HG03439 (cell line): ENCODE measurements around the gene GRHL3.

ENCODE experiments used
- ATAC-seq: cut with Tn5 transposase; IDR thresholded peaks from one replicate; pipeline ENCODE4 v1.9.1; 2021; ENCODE audit warnings: mild to moderate bottlenecking, moderate library complexity; ENCODE audit not compliant: unreplicated experiment

The GRHL3 gene

DNA sequence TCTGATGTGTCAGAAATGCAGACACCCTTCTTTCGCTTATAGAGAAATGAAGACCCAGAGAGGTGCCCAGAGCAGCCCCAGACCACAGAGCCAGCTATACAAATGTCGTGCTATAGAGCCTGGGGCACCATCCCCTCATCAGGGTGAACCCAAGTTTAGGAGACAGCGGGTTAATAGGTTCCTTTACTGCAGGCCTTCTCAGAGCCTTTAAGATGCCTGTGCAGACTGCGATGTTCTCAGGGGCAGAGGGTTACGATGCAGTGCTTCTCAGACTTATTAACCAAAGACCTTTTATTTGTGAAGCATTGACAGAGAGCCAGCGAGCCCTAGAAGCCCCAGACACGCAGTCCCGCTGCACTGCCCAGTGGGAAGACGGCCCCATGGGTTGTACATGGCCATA, 47.5 kb downstream of the GRHL3 start:
- ATAC-seq: no peak

DNA sequence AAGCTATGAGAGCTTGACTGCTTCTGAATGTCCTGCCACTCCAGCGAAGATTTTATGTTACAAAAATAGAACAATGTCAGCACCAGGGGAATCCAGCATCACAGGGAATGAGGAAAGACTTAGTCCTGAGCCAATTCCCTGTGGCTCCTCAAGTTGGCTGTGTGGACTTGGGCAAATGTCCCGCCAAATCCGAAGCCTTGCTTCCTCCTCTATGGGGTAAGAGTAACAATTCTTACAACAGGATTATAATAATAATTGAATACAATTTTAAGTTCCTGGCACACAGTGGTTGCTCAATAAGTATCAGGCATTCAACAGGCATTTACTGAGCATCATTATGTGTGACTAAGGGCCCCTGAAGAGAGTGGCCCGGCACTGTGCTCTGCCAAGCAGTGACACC, 50.0 kb downstream of the GRHL3 start:
- ATAC-seq: no peak

DNA sequence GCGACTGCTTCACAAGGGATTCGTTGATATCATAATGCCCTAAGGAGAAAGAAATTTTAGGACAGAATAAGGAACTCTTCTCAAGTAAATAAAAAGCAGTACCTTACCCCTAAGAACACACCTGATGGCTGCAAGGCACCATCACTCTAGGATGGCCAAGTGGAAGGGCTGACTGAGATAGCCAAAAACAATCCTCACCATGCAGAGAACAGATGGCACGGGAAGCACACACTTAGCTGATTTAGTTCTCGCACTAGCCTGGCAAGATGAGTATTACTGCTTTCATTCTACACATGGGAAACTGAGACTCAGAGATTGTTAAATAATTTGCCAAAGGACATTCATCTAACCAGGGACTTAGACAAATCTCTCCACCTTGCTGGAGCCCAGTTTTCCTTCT, 50.6 kb downstream of the GRHL3 start:
- ATAC-seq: no peak

DNA sequence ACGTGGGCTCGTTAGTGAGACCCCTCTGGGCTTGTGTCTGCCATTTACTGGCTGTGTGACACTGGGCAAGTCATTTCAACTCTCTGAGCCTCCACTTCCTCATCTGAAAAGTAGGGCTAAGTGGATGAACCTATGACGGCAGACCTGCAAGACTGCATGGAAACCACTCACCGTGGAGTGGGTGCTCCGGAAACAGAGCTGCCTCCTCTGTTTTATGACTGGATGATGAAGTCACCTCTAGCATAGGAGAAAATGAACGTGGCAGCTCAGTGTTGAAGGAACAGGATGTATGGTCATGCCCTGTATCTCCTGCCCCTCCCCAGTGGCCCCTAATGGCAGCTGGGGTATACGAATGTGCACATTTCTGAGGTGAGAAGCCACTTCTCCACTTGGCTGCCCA, 53.9 kb downstream of the GRHL3 start:
- ATAC-seq: no peak

DNA sequence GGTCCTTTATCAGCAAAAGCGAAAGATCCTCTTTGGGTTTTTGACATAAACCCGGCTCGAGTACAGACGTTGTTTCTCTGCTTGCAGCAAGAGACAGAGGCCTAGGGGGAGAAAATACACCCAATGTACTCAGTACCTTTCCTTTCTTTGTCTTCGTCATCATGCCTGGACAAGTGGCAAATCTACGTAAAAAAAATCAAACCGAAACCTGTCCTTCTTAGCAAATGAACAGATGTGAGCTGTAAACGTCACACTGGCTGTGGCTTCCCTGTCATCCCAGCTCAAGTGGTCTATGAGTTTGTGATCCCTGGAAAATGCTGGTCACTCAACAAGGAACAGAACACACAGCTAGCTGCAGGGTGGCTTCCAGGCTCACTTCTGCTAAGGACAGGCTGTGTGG, 54.6 kb downstream of the GRHL3 start:
- no peak for ATAC-seq

DNA sequence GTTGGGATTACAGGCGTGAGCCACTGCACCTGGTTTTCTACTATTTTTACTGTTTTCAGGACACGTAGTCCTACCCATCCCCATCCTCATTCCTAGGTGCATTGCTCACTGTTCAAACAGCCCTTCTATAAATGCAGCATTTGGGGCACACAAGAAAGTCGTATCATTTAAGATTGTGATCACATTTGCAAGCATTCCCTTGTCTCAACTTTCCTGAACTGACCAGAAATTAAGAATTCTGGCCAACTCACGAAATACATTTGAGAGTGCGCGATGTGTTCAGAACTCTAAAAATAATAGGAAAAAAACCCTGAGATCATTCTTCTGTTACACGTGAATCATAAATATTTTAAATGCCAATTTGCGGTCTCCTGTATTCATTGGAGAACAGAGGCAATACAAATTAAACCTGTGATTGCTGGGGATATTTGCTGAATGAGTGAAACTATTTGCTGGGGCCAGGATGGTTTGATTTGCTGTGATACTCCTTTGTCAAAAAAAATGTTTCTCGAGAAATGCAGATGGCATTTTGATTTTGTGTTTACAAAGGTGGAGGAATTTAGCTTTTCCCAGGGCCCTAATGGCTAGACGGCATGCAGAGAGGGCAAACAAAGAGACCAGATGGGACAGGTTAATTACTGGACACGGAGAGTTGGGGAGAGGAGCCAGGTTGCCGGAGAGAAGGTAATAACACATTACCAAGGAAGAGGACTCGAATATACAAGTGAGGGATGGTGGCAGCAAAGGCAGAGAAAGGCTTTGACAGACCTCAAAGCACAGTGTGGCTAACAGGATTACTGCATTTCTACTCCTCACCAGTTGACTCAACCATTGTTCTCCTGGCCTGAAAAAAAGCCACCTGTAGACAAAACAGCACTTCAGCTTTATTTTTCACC, 56.0 kb downstream of the GRHL3 start:
- ATAC-seq: no peak

DNA sequence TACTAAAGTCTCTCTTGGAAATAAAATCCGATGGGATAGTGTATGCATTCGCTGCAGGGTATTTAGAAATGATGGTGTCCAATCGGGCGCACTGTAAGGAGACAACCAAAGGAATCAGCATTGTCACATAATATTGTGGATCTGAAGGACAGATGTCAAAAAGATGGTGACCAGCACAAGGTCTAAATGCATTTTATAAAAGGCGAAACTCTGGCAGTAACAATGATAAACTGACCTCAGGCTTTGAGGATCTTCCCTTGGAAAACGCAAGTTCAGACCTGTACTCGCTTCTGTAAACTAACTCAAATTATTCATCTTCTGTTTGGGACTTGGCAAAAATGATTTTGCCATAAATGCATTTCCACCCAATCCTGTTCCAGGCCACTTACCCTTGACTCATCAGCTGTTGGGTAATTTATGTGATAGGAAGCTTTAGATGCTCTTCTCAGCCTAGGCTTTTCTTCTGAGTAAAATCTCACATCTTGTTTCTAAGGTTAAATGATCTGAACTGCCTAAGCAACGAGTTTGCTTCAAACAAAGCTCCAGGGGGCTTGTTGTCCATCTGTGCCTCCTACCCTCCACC, 60.7 kb downstream of the GRHL3 start:
- ATAC-seq: no peak

DNA sequence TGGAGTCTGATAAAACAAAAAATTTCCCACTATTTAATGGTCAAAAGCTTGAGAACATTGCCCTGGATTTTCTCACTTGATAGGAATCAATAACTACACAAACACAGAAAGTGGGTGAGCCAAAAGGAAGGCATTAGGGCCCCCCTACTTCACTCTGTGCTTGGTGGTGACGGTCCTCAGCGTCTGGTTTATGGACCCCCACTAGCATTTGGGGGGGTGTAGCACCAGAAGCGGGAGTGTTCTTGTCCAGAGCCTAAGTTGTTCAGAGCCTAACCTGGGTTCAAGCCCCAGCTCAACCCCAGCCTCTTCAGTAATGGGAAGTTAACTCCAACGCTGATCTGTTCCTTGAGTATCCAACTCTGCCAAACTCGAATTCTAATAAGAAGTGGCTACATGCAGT, 61.4 kb downstream of the GRHL3 start:
- no peak for ATAC-seq

DNA sequence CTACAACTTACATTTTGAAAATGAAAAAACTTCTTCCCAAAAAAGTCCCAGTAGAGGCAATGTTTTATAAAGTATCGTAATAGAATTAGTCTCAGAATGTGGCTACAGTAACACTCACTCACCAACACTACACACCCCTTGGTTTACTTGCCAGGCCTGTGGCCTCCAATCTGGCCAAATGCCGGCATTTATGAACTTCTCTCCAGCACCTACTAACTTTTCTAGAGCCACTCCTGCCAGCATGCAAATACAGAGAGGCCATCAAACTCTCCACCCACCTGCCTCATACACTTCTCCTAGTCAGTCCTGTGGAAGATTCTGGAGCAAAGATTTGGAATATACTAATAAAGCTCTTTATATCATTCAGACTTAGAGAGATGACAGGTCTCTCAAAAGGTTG, 62.1 kb downstream of the GRHL3 start:
- ATAC-seq: no peak

DNA sequence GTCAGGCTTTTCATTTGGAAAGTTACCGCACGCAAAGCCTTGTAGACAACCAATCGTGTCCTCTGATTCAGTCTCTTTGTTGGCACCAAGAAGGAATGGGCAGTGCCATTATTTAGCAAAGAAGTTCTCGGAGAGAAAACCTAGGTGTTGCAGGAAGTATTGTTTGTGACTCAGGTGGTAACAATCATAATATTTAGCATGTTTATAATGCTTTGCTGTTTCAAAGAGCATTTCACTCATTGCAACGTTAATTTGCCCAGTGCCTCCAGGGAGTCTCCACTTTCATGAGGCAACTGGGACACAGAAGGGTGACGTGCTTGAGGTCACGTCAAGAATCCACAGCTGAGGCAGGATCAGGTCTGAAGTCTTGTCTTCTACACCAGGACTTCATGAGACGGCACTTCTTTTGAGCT, 63.0 kb downstream of the GRHL3 start:
- no peak for ATAC-seq

DNA sequence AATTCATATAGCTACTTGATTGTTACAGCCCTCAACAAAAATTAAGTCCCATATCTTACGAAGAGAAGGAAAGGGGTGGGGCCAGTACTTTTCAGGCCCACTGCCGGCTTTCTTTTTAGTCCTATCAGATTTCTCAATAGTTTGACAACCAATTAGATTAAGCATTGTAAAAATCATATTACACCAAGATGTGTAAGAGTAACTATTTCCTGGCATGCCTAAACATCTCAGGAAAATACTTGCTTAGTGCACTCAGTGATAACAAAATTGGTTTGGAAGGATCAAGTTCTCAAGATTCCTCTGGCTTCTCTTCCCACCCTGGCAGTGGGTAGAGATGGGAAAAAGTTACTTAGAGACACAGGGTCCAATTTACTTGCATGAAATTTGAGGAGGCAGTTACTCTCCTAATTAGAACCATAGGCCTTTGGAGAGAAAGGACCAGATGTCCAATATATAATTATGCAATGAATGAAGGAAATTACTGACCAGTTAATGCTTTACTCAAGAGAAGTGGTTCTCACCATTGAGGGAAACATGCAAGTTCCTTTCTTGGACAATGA, 64.3 kb downstream of the GRHL3 start:
- no peak for ATAC-seq

DNA sequence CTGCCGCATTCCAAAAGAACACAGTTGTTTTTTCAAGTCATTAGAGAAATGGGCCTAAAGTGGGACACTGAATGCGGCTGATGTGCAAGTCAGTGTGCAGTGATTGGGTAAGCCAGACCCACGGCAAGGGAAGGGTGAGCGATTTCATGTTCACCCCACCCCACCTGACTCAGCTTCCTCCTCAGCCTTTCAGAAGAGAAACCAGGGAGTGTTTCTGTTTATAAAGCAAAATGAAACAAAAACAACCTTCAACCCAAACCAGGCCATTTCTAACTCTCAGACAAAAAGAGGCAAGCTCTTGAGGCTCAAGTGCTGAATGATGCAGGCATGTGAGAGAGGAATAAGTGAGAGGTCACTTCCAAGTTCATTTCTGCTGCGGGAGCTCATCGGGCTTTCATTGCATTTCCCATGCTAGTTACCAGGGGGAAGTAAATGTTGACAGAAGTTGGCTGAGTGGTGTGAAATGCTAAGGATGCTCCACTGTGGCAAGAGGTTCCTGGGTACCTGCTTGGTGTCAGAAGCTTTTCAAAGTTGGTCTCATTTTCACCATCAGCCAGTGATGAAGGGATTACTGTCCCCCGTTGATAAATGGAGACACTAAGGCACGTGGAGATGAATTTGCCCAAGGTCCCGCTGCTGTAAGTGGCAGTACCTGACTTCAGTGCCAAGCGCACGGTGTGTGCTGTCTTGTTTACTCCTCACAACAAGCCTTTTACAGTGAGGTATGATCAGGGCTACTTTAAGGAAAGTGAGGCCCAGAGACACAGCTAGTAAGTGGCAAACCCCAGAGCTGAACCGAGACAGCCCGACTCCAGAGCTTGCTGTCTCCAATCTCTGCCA, 65.3 kb downstream of the GRHL3 start:
- peak; percentile 53 for ATAC-seq

DNA sequence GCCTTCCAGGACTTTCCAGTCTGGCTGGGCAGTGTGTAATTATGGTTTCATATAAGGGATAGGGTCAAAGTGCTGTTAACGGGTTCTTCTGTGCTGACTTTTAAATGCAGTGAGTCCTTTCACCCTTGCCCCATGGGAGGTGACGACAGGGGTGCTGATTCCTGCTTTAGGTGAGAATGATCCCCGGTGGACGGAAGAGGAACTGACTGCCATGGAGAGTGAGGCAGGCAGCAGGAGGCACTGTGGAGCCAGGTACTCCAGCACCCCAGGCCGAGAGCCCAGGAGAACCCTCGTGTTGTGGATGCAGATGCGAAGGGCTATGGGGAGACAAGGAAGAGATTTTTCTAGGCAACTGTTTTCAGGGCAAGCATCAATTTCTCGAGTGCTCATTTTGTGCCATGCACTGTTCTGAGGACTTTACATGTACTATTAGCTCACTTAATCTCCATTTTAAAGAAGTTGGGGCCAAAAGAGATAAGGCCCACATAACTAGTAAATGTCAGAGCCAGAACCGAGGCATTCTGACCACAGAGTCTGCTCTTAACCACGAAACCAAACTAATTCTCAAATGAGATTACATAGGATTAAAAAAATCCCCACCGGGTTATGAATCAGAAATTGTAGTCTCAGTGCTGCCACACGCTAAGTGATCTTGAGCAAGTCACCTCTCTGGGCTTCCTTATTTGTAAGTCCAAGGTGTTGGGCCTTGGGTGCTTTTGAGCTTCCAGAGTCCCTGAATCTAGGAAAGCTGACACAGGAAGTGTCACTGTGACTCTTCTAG, 66.2 kb downstream of the GRHL3 start:
- no peak for ATAC-seq

DNA sequence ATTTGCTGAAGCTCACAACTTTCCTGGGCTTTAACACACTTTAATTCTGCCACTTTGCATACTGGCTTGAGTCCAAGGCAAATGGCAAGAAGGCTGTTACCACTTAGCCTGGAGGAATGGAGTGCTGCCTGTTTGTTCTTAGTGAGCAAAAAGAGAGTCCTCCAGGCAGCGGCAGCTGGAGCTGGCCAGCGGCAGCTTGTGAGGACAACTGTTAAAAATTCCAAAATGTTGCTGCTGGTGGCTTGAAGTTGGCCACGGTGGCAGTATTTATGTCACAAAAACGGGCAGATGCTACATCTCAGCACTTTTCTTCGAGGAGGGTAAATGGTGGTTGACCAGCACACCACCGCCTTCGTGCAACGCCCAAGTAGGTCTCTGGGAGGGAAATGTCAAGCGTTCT, 67.1 kb downstream of the GRHL3 start:
- ATAC-seq: no peak

DNA sequence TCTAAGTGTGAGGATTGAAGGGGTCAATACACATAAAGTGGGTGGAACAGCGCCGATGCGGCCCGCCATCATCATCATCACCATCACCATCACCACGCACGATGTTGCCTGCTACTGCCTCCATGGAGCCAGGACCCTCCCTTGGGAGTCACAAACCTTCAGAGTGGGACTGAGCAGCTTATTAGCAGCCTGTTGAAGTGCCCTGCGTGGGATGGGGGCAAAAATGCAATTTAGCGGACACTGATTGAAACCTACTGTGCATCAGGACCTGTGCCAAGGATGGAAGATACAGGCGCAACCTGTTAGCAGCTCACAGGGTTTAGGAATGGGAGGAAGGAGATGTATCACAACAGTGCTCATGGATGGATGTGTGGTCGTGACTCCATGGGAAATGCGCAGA, 67.8 kb downstream of the GRHL3 start:
- no peak for ATAC-seq

DNA sequence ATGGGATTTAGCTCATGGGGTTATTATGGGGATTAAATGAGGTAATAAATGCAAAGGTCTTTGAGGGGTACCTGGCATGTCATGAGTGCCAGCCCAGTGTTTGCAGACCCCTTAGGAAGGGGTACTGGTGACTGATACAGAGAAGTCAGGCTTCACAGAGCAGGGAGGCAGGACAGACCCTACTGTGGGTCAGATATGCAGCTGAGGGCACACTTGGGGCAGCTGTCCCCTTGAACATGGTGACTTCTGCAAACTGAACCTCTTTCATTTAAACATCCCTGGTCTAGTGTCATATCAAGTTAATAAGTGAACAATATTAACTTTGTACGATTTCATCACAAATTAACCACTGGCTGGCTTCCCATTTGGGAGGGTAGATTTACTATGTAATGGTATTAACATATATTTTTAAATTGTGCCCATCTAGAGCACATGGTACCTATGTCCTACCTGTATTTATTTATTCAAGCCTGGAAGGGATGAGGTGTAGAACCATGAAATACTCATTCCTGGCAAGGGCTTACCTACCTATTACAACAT, 68.5 kb downstream of the GRHL3 start:
- no peak for ATAC-seq

DNA sequence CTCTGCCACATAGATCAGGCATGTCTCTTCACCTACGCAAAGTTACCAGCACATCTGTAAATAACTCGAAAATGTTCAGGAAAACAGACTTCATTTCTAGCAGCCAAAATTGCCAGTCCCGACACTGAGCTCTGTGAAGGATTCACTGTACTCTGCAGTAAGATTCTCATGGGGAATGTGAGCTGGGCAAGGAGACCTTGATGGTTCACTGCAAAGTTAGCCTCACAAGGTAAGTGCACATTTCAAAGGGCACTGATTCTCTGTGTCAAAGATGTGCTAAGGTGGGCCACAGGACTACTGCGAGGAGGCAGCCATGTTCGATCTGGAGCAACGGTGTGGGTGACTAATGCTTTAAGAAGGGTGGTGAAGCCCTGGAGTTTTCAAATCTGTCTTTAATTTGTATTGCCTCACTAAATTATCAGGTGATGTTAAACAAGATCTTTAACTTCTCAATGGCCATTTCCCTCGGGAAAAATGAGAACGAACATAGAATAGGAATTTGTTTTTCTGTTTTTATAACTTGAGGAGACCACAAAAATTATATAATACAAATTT, 69.3 kb downstream of the GRHL3 start:
- no peak for ATAC-seq

DNA sequence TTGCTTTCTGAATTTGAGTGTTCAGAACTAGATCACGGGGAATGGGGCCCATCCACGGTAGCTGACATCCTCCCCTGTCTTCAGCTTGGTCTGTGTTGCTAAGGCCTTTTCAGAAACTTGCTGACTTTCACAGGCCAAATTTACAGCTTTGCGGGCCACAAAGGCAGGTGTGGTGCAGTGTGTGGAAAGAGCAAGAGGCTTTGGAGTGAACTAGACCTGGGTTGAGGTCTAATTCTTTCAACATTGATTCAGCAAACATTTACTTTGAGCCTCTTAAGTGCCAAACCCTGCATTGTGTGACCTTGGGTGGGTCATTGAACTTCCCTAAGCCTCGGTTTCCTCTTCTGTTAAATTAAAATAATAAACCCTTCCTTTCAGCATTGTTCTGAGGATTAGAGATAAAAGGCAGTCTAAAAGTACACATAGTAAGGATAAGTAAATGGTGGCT, 70.1 kb downstream of the GRHL3 start:
- no peak for ATAC-seq

DNA sequence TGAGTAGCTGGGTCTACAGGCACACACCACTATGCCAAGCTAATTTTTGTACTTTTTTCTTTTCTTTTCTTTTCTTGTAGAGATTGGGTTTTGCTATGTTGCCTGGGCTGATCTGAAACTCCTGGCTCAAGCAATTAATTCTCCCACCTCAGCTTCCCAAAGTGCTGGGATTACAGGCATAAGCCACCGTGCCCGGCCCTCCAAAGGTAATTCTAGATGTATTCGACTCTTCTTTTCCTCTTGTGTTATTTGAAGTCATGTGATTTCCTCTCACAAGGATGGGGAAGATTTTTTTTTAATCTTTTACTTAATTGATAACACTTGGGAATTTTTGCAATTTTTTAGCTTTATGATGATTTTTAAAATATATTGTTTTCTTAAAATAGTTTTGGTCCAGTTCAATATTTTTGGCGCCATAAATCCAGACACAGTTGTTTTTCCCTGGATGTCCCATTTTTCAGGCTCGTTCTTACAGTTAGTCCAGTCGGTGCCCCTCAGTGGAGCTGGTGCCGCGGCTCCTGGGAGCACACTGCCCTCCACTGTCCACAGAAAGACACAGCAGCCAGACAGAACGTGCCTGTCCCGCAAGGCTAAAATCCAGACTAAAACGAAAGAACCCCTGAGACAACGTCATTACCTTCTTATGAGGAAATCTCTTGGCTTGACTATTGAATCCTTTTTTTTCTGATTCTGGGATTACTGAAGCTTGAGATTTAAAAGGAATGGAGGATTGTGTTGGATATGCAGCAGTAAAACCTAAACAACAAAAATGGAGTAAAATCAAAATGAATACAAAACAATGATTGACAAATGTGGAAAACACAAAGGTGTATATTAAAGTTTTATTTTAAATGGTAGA, 72.0 kb downstream of the GRHL3 start:
- ATAC-seq: peak; percentile 46
